Measurements from ENCODE around the gene ZP2. TPM values are rescaled to one million over a fixed set of nuclear protein-coding genes. Genes with fewer than 3 reads are reported as not detected.

Gene ZP2
- total and polyA plus RNA-seq, 9 of the 15 experiments (the other 6 are each of a cell fraction or from before 2014, with no cell fraction given): not detected

- TF ChIP-seq MGA (IDR thresholded peaks at IDR 0.05) (no peak), ZNF24 (IDR thresholded peaks at IDR 0.05) (no peak), FOSL1 (tag; conservative IDR thresholded peaks at IDR 0.05) (no peak), TFAM (CRISPR knock-in tag; conservative IDR thresholded peaks at IDR 0.05) (no peak), ZFP91 (CRISPR knock-in tag; IDR thresholded peaks at IDR 0.05) (no peak), DACH1 (IDR thresholded peaks at IDR 0.05; ENCODE audit: partially characterized antibody) (peak; percentile 53), ZNF324 (CRISPR knock-in tag; IDR thresholded peaks at IDR 0.05) (no peak), ZKSCAN3 (CRISPR knock-in tag; IDR thresholded peaks at IDR 0.05) (no peak), HNRNPL (IDR thresholded peaks at IDR 0.05; ENCODE audit: low read depth, low read length) (no peak), ZNF79 (CRISPR knock-in tag; IDR thresholded peaks at IDR 0.05; ENCODE audit: low read depth) (no peak)
Measured at GRCh38 chr16:21167929-21168602, 43.3 kb downstream of the ZP2 start (continued).
